Ishikawa (cell line): Measurements from ENCODE around the gene RASSF4.

ENCODE experiments used
- FOXM1 ChIP-seq: IDR thresholded peaks from 2 replicates; pipeline ENCODE4 v1.6.1; 2012; ENCODE audit warnings: low read depth, borderline replicate concordance
- RAD21 ChIP-seq: IDR thresholded peaks from 2 replicates; pipeline ENCODE4 v1.6.1; 2012; ENCODE audit warnings: low read depth
- TAF1 ChIP-seq: IDR thresholded peaks from 2 replicates; pipeline ENCODE4 v1.6.1; 2012; ENCODE audit warnings: low read depth, mild to moderate bottlenecking
- YY1 ChIP-seq: IDR thresholded peaks from 2 replicates; pipeline ENCODE4 v1.6.1; 2012; ENCODE audit warnings: low read depth

- TF ChIP-seq TAF1 (no peak), FOXM1 (no peak), YY1 (no peak), RAD21 (no peak)
Measured at GRCh38 chr10:44947371-44948152, 12.0 kb upstream of the RASSF4 start.
